ENCODE data around the gene SSUH2.
"Not testable (repeated sequence)": the region's sequence is repeated elsewhere in the genome, so short reads cannot be mapped to it uniquely, and the experiment has no call there.

Gene SSUH2

GRCh38 chr3:8644748-8645390 is at the start of gene SSUH2:
SSUH2 (minus strand) TSS chr3:8644798; CDS start chr3:8644758, 40 bp downstream.
- no peak for DNase-seq (ENCODE audit: low read depth, low spot score)

GRCh38 chr3:8691295-8691694 is 46.7 kb upstream of the SSUH2 start:
- DNase-seq (ENCODE audit: low read depth, low spot score): not testable (repeated sequence)

GRCh38 chr3:8684992-8685391 is 40.4 kb upstream of the SSUH2 start:
- not testable (repeated sequence) for DNase-seq (ENCODE audit: low read depth, low spot score)

- DNase-seq (ENCODE audit: low read depth, low spot score): not testable (repeated sequence)
These were observed 38.4 kb upstream of the SSUH2 start for GRCh38 chr3:8682850-8683574.

GRCh38 chr3:8681881-8682538 is 37.4 kb upstream of the SSUH2 start:
- DNase-seq (ENCODE audit: low read depth, low spot score): not testable (repeated sequence)

- DNase-seq (ENCODE audit: low read depth, low spot score): no peak
These were observed 36.8 kb upstream of the SSUH2 start for GRCh38 chr3:8681349-8681748.

- DNase-seq (ENCODE audit: low read depth, low spot score): not testable (repeated sequence)
These were observed 35.4 kb upstream of the SSUH2 start for GRCh38 chr3:8679817-8680553.

- DNase-seq (ENCODE audit: low read depth, low spot score): no peak
These were observed 34.2 kb upstream of the SSUH2 start for GRCh38 chr3:8678751-8679150.

GRCh38 chr3:8677258-8677657 is 32.7 kb upstream of the SSUH2 start:
- DNase-seq (ENCODE audit: low read depth, low spot score): not testable (repeated sequence)

- not testable (repeated sequence) for DNase-seq (ENCODE audit: low read depth, low spot score)
These were observed 31.0 kb upstream of the SSUH2 start for GRCh38 chr3:8675591-8675990.

GRCh38 chr3:8673083-8673737 is 28.6 kb upstream of the SSUH2 start:
- no peak for DNase-seq (ENCODE audit: low read depth, low spot score)

- no peak for DNase-seq (ENCODE audit: low read depth, low spot score)
These were observed 24.4 kb upstream of the SSUH2 start for GRCh38 chr3:8669019-8669418.

GRCh38 chr3:8668216-8668615 is 23.6 kb upstream of the SSUH2 start:
- no peak for DNase-seq (ENCODE audit: low read depth, low spot score)

- no peak for DNase-seq (ENCODE audit: low read depth, low spot score)
These were observed 23.0 kb upstream of the SSUH2 start for GRCh38 chr3:8667463-8668091.

GRCh38 chr3:8665407-8665896 is 20.9 kb upstream of the SSUH2 start:
- no peak for DNase-seq (ENCODE audit: low read depth, low spot score)

- DNase-seq (ENCODE audit: low read depth, low spot score): no peak
These were observed 18.8 kb upstream of the SSUH2 start for GRCh38 chr3:8663177-8664061.

- DNase-seq (ENCODE audit: low read depth, low spot score): no peak
These were observed 18.0 kb upstream of the SSUH2 start for GRCh38 chr3:8662594-8662993.

GRCh38 chr3:8660175-8661118 is 15.8 kb upstream of the SSUH2 start:
- peak; percentile 43 for DNase-seq (ENCODE audit: low read depth, low spot score)

- DNase-seq (ENCODE audit: low read depth, low spot score): no peak
These were observed 14.6 kb upstream of the SSUH2 start for GRCh38 chr3:8659242-8659641.

Data from smooth muscle cell of the brain vasculature (primary cell).